MCF 10A (cell line): ENCODE results near the gene KCNG2. TPM values are rescaled to one million over a fixed set of nuclear protein-coding genes. Genes with fewer than 3 reads are reported as not detected.

Experiments
- BruUV-seq: library from RNA; stranded (reverse); fragments of 400-500 nt; replicated peaks from 2 replicates; lab custom pipeline; 2021; lab: Mats Ljungman, UMichigan
- CTCF ChIA-PET: fragments of 300-600 bp; sonication (Branson Sonifier 250); formaldehyde crosslinking; extraction: SDS; loops from one replicate; lab custom pipeline; 2021; ENCODE audit warnings: antibody characterized with exemption, inconsistent platforms; lab: Yijun Ruan, JAX
- POLR2A ChIA-PET: fragments of 300-600, 350-650 bp; sonication (Branson Sonifier 250); formaldehyde crosslinking; extraction: SDS; loops from one replicate; lab custom pipeline; 2020; ENCODE audit warnings: antibody characterized with exemption, inconsistent platforms; lab: Yijun Ruan, JAX
- DNase-seq: peaks from one replicate; pipeline ENCODE4 v3.0.0-alpha.2; 2018; ENCODE audit not compliant: unreplicated experiment
- H3K27ac Mint-ChIP-seq: one replicate; pipeline ENCODE4 v1.8.0; 2022; ENCODE audit warnings: mild to moderate bottlenecking, low read depth, mixed read lengths; ENCODE audit not compliant: unreplicated experiment
- H3K27me3 Mint-ChIP-seq: one replicate; pipeline ENCODE4 v1.8.0; 2022; ENCODE audit warnings: mixed read lengths; ENCODE audit not compliant: insufficient read depth, unreplicated experiment
- H3K36me3 Mint-ChIP-seq: one replicate; pipeline ENCODE4 v1.8.0; 2022; ENCODE audit warnings: mild to moderate bottlenecking, moderate library complexity, mixed read lengths; ENCODE audit not compliant: insufficient read depth, unreplicated experiment
- H3K4me1 Mint-ChIP-seq: one replicate; pipeline ENCODE4 v1.8.0; 2022; ENCODE audit warnings: mixed read lengths; ENCODE audit not compliant: insufficient read depth, unreplicated experiment
- H3K4me3 Mint-ChIP-seq: one replicate; pipeline ENCODE4 v1.8.0; 2022; ENCODE audit warnings: mild to moderate bottlenecking, moderate library complexity, mixed read lengths; ENCODE audit not compliant: unreplicated experiment
- H3K9me3 Mint-ChIP-seq: one replicate; pipeline ENCODE4 v1.8.0; 2022; ENCODE audit warnings: mixed read lengths; ENCODE audit not compliant: unreplicated experiment
- CTCF ChIP-seq: fragments of 200-600 bp; IDR thresholded peaks from one replicate; pipeline ENCODE4 v1.8.0; 2022; ENCODE audit warnings: antibody characterized with exemption, mild to moderate bottlenecking; ENCODE audit not compliant: unreplicated experiment
- intact Hi-C: fragments of 100-400 bp; cut with micrococcal nuclease; formaldehyde crosslinking; loops from 2 replicates; pipeline ENCODE4 v1.14.1; 2022
- total RNA-seq: library from RNA; stranded (reverse); gene quantifications from 2 replicates; pipeline ENCODE4 v1.2.3, GENCODE V29; 2022

Gene KCNG2
- total RNA-seq, 1 experiment from 2014 or later = not detected

GRCh38 chr18:79765491-79766245 lies 32.1 kb upstream of the KCNG2 start:
- POLR2A ChIA-PET = interaction anchor here (1.0 kb wide), 1 partner anchor 8 kb away, joined by 3 read pairs; no protein-coding TSS in a partner anchor
- BruUV-seq = no TSS peak
- peaks cover 24% of the 10 kb centered on the region for H3K27me3 Mint-ChIP-seq

GRCh38 chr18:79766308-79766707 lies 31.4 kb upstream of the KCNG2 start:
- H3K27ac Mint-ChIP-seq = no peak overlapping the region
- H3K9me3 Mint-ChIP-seq = peaks cover 12% of the 10 kb centered on the region
- H3K4me3 Mint-ChIP-seq = no peak overlapping the region
- peaks cover 24% of the 10 kb centered on the region for H3K27me3 Mint-ChIP-seq
- CTCF ChIA-PET = interaction anchor here (1.3 kb wide), 1 partner anchor 11 kb away, joined by 5 read pairs; no protein-coding TSS in a partner anchor
- BruUV-seq = no TSS peak
- no peaks in the 10 kb centered on the region for H3K36me3 Mint-ChIP-seq
- H3K4me1 Mint-ChIP-seq = no peaks in the 10 kb centered on the region
- no peak for TF ChIP-seq CTCF
- DNase-seq = no peak
- POLR2A ChIA-PET = interaction anchor here (1.0 kb wide), 1 partner anchor 7 kb away, joined by 3 read pairs; no protein-coding TSS in a partner anchor
- intact Hi-C loops = no loop called here

More at GRCh38 chr18:79765491-79766245, 32.1 kb upstream of the KCNG2 start:
- Mint-ChIP-seq H3K36me3 (no peaks in the 10 kb centered on the region), H3K4me1 (no peaks in the 10 kb centered on the region), H3K27ac (no peak overlapping the region), H3K9me3 (peaks cover 12% of the 10 kb centered on the region), H3K4me3 (no peak overlapping the region)
- peak; percentile 25 for DNase-seq
- intact Hi-C loops = no loop called here
- CTCF ChIA-PET = no interaction called here
- no peak for TF ChIP-seq CTCF

- H3K27ac Mint-ChIP-seq = no peak overlapping the region
- H3K36me3 Mint-ChIP-seq = no peaks in the 10 kb centered on the region
- POLR2A ChIA-PET = no interaction called here
- no TSS peak for BruUV-seq
- intact Hi-C loops = no loop called here
- no peak overlapping the region for H3K4me3 Mint-ChIP-seq
- H3K9me3 Mint-ChIP-seq = peaks cover 20% of the 10 kb centered on the region
- TF ChIP-seq CTCF = no peak
- DNase-seq = no peak
- peaks cover 24% of the 10 kb centered on the region for H3K27me3 Mint-ChIP-seq
- no peaks in the 10 kb centered on the region for H3K4me1 Mint-ChIP-seq
- CTCF ChIA-PET = no interaction called here
Observed at GRCh38 chr18:79768745-79769144, 29.0 kb upstream of the KCNG2 start.

- Mint-ChIP-seq H3K36me3 (no peaks in the 10 kb centered on the region), H3K4me3 (no peak overlapping the region), H3K4me1 (no peaks in the 10 kb centered on the region), H3K9me3 (peaks cover 20% of the 10 kb centered on the region), H3K27ac (no peak overlapping the region), H3K27me3 (peaks cover 24% of the 10 kb centered on the region)
- no peak for TF ChIP-seq CTCF
- BruUV-seq = no TSS peak
- DNase-seq = no peak
- intact Hi-C loops = no loop called here
- ChIA-PET POLR2A (no interaction called here), CTCF (no interaction called here)
Observed at GRCh38 chr18:79769698-79770500, 27.8 kb upstream of the KCNG2 start.
